ENCODE data around the gene TBX19.

Gene TBX19

DNA sequence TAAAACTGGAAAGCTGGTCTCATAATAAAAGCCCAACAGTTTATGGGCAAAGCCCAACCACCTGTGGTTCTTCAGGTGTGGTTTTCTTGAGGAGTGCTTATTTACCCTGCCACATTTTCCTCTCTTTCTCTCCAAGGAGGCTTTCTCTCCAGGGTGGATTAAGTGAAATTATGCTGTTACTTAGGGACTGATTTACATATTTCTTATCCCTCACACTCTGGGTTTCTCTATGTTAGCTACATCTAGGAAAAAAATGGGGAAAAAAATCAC is 4.8 kb downstream of the TBX19 start:
- DNase-seq = no peak

DNA sequence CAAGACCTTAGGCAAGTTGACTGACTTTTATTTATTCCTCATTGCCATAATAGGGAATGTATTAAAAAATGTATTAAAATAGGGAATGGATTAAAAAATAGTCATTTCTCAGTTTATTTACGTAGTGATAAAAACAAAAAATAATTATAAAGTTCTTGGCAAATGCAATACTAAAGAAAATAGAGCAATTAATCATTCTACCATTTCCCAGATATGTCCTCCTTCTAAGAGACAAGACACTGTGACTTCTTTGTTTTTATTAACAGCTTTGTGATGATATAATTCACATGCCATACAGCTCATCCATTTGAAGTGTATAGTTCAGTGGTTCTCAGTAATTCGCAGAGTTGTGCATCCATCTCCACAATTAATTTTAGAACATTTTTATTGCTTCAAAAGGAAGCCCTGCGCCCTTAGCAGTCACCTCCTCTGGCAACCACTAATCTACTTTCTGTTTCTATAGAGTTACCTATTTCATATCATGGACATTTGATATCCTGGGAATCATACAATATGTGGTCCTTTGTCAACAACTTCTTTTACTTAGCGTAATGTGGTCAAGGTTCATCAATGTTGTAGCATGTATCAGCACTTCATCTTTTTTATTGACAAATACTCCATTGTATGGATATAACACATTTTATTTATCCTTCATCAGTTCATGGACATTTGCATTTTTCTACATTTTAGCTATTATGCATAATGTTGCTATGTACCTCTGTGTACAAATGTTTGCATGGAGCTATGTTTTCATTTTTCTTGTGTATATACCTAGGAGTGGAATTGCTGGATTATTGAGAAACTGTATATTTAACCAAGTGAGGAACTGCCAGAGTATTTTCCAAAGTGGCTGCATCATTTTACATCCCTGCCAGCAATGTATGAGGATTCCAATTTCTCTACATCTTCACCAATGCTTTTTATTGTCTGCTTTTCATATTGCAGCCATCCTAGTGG is 5.6 kb downstream of the TBX19 start:
- DNase-seq = no peak

DNA sequence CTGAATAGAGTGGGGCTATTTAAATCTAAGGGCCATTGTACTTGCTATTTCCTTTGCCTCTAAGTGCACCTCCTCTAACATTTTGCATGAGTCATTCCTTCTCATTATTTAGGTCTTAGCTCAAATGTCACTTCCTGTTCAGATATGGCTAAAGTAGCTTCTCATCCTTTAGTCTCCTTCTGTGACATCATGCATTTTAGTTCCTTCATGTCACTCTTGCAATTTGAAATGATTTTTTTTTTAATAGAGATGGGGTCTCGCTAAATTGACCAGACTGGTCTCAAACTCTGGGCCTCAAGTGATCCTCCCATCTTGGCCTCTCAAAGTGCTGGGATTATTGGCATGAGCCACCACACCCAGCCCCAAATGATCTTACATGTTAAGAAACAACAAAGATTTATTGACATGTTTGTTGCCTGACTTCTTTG is 6.6 kb downstream of the TBX19 start:
- DNase-seq = no peak

DNA sequence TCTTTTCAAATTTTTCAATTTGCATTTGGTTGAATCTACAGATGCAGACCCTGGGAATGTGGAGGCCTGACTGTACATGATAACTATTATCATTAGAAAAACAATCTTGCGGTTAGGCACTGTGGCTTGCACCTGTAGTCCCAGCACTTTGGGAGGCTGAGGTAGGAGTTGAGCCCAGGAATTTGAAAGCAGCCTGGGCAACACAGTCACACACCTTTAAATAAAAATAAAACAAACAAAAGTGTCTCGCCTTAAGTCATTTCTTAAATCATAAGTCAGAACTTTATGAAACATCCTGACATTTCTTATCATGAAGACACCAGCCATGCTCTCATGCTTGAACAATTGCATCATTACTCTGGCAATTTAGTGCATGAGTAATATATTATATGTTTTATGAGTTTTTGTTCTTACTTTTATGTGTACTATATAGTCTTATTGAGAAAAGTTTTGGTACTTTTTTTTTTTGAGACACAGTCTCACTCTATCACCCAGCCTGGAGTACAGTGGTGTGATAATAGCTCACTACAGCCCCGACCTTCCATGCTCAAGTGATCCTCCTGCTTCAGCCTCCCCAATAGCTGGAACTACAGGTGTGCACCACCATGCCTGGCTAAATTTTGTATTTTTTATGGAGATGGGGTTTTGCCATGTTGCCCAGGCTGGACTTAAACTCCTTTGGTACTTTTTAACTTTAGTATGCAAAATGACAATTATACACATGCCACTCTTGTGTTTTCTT is 7.8 kb downstream of the TBX19 start:
- no peak for DNase-seq

DNA sequence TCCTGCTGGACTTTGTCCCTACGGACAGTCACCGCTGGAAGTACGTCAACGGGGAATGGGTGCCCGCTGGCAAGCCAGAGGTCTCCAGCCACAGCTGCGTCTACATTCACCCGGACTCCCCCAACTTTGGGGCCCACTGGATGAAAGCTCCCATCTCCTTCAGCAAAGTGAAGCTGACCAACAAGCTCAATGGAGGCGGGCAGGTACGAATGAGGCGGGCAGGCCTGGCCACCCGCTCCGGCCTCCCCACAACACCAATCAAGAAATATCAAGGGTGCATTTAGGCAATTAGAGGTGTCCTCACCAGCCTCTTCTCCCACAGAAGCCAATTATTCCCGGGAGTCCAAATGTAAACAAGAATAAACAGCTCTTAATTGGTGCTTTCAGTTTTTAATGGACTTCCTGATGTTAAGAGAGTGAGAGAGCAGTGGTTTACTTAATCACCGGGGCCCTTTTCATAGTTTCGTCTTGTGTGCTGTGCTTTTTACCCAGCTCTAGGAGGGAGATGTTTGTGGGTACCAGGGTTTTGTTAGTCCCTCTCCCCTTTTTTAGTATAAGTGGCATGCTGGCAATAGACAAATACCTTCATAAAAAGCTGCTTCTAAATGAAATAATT is 10.7 kb downstream of the TBX19 start:
- DNase-seq = no peak

DNA sequence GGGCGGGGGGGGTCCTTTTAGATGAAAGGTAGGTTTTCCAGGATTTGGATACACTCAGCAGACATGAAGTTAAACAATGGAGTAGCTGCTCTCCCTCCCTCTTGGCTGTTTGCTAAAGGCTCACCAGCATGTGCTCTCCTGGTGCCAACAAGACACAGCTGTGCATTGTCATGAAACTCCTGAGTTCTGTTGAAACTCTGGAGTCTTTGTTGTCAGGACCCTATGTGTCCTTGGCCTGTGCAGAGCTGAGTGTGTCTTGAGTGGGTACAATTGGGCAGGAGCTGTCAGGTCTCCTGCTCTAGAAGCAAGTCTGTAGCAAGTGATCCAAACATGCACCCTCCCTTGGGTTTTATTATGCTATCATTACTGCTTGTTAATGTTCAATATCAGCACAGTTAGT is 12.7 kb downstream of the TBX19 start:
- DNase-seq = no peak

DNA sequence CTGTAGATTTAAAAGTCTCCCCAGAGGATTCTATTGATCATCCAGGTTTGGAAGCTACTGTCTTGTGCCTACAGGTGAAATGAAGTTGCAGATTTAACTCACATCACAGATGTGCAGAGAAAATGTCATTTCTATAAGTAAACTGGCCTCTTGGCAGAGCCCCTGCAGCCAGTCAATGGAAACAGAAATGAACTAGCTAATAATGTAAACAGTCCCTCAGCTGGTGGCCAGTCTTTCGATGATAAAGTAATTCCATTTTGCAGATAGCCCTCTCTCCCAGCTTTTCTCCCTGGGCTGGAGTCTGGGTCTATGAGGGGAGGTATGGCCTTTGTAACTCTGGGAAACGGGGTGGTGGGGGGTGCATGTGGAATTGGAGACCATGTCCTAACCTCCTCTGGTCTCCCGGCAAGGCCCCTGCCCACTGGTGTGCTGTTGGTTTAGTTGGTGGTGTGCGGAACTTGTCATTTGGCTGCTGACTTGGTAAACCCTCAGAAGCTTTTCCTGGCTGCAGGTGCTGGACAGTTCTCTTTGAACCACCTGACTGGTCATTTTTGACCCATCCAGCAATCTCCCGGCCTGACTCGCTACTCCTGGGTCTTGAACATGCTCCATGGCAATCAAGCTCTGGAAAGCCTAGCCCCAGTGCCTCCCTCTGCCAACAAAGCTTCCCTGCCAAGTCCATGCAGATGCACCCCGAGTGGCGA is 14.9 kb downstream of the TBX19 start:
- DNase-seq = no peak

DNA sequence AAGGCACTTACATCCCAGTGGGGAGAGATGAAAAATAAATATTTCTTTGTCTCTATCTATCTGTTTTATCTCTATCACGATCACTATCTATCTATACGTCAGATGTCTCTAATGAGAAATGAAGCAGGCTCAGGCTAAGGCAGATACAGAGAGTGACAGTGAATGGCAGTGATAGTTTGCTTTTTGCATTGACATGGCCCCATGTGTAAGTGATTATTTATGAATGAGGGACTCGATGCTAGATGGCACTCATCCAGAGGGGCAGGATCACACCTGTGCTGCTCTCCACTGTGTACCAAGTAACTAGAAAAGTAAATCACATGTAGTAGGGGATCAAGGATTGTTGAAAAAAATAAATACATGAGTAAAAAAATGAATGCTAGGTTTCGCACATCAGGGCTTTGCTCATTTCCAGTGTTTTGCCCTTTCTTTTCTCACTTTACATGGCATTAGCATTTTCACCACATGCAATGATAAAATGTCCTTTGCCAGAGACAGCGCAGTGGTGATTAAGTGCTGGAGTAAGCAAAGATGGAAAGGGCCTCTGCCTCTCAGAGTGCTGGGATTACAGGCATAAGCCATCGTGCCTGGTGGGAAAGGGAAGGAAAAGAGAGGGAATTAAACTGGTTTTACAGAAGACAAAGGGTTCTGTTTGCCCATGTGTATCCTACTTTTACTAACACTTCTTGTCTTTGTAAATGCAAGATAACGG is 16.5 kb downstream of the TBX19 start:
- DNase-seq = no peak

DNA sequence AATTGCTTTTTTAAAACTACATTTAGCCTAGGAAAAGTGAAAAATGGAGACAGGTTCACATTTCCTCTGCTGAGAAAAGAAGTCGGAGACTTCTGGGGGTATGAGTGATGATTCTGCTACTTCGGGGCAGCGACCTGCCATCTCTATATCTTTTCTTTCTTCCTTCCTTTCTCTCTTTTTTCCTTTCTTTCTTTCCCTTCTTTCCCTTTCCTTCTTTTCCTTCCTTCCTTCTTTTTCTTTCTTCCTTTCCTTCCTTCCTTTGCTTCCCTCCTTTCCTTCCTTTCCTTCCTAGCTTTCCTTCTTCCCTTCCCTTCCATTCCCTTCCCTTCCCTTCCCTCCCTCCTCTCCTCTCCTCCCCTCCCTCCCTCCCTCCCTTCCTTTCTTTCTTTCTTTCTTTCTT is 17.8 kb downstream of the TBX19 start:
- no peak for DNase-seq

DNA sequence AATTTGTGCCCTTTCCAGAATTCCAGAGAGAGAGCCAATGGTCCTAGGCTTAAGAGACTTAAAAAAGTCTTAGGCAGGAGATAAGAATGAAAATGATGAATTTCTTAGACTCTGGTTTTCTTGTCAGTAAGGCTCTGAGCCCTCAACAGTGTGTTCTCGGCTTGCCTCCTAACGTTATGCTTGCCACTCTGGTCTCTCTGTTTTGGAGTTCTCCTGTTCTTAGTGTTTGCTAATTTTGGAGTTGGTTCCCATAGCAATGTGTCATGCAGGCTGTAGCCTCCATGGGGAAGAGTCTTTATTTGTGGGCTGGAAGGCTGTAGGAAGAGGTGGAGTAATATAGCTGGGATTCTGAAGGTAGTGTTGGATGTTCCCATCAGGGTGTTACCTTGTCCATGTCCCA is 19.9 kb downstream of the TBX19 start:
- DNase-seq = no peak

DNA sequence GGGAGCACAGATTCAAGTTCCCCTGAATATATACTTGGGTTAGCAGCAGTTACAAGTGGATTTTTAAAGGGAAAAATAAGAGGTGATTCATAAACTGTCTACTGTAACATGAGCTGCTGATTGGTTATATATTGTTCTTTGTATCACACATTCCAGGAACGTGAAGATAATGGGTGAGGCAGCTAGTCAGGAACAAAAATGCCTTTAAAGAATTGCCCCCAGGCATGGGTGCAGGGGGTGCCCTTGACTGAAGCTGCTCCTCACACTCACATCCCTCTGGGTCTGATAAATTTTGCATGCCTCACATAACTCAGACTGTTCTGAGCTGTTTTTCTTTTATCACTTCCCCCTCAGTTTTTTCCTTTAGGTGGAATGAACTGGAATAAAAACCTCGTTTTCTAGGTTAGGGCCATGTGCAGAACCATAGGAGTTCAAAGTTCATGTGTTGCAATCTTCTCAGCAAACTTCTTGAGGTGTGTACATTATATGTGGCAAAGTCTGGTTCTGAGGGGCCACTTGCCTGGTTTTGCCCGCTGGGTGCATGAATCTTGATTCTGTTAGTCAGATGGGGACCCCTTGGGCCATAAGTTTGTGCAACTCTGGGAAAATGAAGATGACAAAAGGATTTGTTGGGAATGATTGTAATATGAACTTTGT is 21.1 kb downstream of the TBX19 start:
- DNase-seq = no peak

DNA sequence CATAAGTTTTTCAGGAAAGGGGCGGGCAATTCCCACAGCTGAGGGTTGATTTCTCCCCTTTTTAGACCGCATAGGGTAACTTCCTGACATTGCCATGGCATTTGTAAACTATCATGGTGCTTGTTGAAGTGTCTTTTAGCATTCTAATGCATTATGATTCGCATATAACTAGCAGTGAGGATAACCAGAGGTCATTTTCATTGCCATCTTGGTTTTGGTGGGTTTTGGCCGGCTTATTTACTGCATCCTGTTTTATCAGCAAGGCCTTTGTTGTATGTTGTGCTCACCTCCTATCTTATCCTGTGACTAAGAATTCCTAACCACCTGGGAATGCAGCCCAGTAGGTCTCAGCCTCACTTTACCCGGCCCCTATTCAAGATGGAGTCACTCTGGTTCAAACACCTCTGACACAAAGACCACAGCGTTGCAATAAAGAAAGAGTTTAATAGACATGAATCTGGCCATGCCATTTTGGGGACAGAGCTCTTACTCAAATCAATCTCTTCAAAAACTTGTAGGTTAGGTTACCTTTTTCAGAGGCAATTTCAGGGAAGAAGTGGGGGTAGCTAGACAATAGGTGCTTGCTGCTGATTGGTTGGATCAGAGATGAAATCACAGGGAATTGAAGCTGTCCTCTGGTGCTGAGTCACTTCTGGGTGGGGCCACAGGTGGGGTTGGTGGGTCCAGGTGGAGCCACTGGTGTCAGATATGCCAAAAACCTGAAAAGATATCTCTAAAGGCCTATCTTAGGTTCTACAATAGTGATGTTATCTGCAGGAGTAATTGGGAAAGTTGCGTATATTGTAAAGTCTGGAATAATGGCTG is 23.3 kb downstream of the TBX19 start:
- no peak for DNase-seq

DNA sequence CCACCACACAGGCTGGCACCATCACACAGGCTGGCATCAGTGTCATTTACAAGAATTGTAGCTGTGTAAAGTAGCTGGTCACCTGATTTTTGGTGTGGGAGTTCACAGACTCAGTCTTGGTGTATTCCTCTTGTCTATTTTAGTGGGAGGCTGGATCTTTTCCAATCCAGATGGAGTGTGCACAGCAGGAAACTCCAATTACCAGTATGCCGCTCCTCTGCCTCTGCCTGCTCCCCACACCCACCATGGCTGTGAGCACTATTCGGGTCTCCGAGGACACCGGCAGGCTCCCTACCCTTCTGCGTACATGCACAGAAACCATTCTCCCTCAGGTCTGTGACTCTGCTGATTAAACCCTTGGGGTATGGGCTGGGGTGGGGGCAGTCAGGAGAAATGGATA is 24.2 kb downstream of the TBX19 start:
- no peak for DNase-seq

DNA sequence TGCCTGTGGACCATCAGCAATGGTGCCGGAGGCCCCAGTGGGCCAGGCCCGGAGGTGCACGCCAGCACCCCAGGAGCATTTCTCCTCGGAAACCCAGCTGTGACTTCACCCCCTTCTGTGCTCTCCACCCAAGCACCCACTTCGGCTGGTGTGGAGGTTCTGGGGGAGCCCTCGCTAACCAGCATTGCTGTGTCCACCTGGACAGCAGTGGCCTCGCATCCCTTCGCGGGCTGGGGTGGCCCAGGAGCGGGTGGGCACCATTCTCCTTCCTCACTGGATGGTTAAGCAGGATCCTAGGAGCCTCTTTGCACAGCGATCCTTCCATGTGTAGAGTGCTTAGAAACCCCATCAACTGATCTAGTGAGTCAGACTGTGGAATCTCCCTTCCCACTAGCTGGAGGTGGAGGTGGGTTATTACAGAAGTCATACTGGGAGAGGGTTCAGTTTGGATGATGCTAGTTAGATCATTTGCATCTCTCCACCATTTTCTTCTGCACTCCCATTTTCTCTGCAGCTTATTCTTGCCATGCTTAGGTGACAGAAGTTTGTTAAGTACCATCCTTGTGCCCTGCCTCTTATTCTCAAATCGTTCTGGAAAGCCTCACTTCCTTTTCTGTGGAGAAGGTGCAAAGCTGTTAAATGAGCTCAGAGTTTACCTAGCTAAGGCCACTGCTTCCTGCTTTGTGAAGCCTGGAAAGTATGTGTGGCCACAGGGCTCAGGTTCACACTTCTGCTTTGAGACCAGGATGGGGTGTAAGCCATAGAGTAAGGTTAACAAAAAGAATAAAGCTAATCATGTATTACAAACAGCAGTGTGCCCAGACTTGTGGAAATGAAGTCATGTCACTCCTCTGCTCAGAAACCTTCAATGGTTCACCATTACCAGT is 32.3 kb downstream of the TBX19 start:
- no peak for DNase-seq

DNA sequence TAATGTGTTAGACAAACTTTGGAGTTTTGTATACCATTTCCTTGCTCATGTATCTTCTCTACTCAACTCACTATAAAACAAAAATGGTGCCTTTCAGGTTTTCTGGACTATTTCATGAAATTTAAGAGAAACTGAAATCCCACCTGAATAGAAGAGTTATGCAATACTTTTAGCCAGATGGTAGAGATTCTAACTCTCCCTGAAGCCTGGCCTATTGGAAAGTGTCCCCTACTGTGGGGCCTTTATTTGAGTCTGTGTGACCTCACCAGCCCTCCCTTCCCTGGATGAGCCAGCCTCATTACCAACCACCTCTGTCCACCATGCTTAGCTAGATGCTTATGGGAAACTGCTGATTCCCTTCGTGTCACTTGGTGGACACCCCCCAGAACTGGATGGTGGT is 35.5 kb downstream of the TBX19 start:
- DNase-seq = no peak

DNA sequence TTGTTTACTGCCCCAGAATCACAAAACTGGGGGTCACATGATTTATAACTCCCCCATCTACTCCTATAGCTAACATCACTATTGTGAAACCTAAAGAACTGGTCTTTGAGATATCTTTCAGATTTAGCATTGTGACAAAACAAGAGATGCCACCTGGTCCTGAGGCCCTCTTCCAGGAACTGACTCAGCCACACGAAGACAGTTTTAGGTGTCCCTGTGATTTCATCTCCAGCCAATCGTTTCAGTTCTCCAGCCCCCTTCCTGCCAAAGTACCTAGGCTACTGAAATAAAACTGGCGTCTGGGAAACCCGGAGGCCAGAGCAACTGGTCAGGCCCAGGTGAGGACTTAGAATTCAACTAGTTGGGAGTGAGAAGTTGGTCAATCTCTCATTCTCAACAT is 36.6 kb downstream of the TBX19 start:
- no peak for DNase-seq

DNA sequence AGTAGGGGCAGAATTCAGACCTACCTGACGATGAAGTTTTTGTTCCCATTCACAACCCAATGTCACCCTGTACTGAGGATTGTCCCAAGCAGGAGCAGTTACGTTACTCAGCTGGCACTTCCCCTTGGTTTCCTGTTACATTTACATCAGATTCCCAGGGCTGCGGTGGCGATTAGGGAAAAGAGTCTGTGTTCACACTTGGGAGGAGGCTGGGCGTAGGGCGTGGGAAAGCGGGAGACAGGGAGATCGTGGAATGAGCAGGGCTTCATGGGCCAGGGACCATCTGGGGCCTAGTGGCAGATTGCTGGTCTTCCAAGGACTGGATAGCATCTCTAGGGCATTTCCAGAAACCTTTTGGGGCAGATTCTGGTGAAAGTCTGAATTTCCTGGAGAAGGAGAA is 39.0 kb downstream of the TBX19 start:
- DNase-seq = no peak

DNA sequence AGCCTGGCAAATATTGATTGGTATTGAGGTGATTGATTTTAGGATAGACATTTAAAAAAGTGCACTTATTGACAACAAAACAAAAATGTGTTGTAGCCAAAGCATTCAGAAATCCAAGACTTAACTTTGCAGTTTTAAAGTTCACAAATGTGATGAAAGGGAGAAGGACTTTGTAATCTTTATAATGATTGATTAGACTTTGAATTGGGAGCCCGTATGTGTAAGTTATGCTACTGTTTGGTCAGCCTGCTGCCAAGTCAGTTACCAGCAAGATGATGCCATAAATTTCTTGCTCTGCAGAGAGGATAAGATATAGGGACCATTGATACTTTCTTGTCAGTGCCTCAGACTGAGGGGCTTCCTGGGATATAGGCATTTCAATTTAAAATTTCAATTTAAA is 39.5 kb downstream of the TBX19 start:
- DNase-seq = no peak

DNA sequence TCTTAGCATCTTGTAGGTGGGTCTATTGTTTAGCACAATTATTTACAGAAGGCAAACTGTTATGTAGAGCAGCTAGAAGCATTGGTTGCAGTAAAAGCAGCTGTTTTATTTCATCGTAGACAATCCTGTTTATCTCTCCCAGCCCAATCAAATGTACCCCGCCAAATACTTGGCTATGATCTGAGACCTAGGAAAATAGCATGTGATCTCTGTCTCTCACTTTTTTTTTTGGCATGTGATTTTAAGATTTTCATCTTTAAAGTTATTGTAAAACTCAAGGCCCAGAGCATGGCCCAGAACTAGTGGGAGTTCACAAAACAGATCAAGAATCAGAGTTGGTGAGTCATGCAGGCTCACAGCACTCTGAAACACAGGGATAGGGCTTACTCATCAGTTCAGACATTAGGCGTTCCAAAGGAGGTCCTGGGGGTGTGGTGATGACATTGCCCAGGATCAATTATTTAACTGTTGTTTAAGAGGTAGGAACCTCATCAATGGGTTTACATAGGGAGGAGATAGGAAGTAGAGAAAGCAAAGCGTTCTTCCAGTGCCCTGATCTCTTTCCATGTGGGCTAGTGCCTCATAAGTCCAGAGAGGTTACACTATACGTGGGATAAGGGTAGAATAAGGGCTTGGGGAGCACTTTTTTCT is 40.2 kb downstream of the TBX19 start:
- DNase-seq = no peak

DNA sequence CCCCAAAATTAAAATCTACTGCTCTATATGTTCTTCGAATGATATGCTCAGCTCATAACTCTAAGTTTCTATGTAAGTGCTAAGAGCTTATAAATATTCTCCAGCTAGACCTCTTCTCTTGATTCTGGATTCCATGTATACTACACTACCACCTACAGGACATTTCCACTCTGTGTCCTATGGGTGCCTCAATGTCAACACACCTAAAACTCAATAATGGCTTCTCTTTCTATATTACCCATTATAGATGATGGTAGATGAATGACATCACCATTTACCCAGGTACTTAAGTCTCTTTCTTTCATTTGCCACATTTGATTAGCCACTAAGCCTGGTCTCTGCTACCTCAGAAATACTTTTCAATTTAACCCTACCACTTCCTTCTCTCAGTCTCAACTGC is 41.3 kb downstream of the TBX19 start:
- no peak for DNase-seq

All from NCI-H2029 treated with DMSO at 0.1 percent for 48 hours (cell line).